ENCODE results near the gene TAC4.

GRCh38 chr17:49850772-49851386, 3.0 kb upstream of the TAC4 start:
- TF ChIP-seq POLR2AphosphoS5 (IDR thresholded peaks at IDR 0.05), result no peak
- TF ChIP-seq, protein P1, sequence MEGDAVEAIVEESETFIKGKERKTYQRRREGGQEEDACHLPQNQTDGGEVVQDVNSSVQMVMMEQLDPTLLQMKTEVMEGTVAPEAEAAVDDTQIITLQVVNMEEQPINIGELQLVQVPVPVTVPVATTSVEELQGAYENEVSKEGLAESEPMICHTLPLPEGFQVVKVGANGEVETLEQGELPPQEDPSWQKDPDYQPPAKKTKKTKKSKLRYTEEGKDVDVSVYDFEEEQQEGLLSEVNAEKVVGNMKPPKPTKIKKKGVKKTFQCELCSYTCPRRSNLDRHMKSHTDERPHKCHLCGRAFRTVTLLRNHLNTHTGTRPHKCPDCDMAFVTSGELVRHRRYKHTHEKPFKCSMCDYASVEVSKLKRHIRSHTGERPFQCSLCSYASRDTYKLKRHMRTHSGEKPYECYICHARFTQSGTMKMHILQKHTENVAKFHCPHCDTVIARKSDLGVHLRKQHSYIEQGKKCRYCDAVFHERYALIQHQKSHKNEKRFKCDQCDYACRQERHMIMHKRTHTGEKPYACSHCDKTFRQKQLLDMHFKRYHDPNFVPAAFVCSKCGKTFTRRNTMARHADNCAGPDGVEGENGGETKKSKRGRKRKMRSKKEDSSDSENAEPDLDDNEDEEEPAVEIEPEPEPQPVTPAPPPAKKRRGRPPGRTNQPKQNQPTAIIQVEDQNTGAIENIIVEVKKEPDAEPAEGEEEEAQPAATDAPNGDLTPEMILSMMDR (IDR thresholded peaks at IDR 0.05), result no peak

All from breast epithelium (tissue), 3 donors.